ENCODE measurements around the gene ERVFRD-1. TPM values are rescaled to one million over a fixed set of nuclear protein-coding genes. Genes with fewer than 3 reads are reported as not detected.

ERVFRD-1 gene
- total and polyA plus RNA-seq, 2 donors from 2014 or later, result 0.24 to 0.57 TPM

- no peak for FAIRE-seq
- intact Hi-C loops (cut with DNase I), result no loop called here
- no peaks in the 10 kb centered on the region for H3K9me3 ChIP-seq (ENCODE audit: control insufficient read depth in 2 of 3, insufficient read depth in 1 of 3, low read length in 3 of 3)
Measured at GRCh38 chr6:11142296-11143027, 30.9 kb upstream of the ERVFRD-1 start.

DNA sequence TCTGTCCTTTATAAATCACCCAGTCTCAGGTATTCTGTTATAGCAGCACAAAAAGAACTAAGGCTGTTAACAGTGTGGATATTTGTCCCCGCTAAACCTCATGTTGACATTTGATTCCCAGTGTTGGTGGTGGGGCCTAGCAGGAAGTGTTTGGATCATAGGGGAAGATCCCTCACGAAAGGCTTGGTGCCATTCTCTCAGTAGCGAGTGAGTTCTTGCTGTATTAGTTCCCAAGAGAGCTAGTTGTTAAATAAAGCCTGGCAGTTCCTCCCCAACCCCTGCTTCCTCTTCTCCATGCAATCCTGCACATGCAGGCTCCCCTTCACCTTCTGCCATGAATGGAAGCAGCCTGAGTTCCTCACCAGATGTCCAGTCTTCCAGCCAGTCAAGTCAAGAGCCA lies 29.8 kb upstream of the ERVFRD-1 start:
- Histone ChIP-seq H3K27ac (ENCODE audit: low read depth in 2 of 2, low read length in 2 of 2) (no peak overlapping the region), H3K9ac (ENCODE audit: low read length in 3 of 3) (no peak overlapping the region), H3K36me3 (ENCODE audit: control insufficient read depth in 2 of 3, insufficient read depth in 3 of 3, low read length in 3 of 3) (no peaks in the 10 kb centered on the region), H3K4me3 (ENCODE audit: low read length in 3 of 3) (no peak overlapping the region), H3K27me3 (ENCODE audit: control insufficient read depth, insufficient read depth, low read length) (no peaks in the 10 kb centered on the region), H3K4me1 (ENCODE audit: control insufficient read depth in 2 of 3, insufficient read depth in 2 of 3, low read depth in 1 of 3, low read length in 3 of 3) (no peaks in the 10 kb centered on the region), H3K9me3 (ENCODE audit: control insufficient read depth in 2 of 3, insufficient read depth in 1 of 3, low read length in 3 of 3) (no peaks in the 10 kb centered on the region)
- intact Hi-C loops (cut with DNase I), result no loop called here
- DNase-seq (no peak), FAIRE-seq (no peak)
- TF ChIP-seq, protein P1, sequence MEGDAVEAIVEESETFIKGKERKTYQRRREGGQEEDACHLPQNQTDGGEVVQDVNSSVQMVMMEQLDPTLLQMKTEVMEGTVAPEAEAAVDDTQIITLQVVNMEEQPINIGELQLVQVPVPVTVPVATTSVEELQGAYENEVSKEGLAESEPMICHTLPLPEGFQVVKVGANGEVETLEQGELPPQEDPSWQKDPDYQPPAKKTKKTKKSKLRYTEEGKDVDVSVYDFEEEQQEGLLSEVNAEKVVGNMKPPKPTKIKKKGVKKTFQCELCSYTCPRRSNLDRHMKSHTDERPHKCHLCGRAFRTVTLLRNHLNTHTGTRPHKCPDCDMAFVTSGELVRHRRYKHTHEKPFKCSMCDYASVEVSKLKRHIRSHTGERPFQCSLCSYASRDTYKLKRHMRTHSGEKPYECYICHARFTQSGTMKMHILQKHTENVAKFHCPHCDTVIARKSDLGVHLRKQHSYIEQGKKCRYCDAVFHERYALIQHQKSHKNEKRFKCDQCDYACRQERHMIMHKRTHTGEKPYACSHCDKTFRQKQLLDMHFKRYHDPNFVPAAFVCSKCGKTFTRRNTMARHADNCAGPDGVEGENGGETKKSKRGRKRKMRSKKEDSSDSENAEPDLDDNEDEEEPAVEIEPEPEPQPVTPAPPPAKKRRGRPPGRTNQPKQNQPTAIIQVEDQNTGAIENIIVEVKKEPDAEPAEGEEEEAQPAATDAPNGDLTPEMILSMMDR (IDR thresholded peaks at IDR 0.05; ENCODE audit: borderline replicate concordance, extremely low read depth, insufficient read depth), result no peak

More at GRCh38 chr6:11142296-11143027, 30.9 kb upstream of the ERVFRD-1 start:
- TF ChIP-seq, protein P1 (IDR thresholded peaks at IDR 0.05; ENCODE audit: borderline replicate concordance, extremely low read depth, insufficient read depth), result no peak
- Histone ChIP-seq H3K4me1 (ENCODE audit: control insufficient read depth in 2 of 3, insufficient read depth in 2 of 3, low read depth in 1 of 3, low read length in 3 of 3) (no peaks in the 10 kb centered on the region), H3K27me3 (ENCODE audit: control insufficient read depth, insufficient read depth, low read length) (no peaks in the 10 kb centered on the region), H3K4me3 (ENCODE audit: low read length in 3 of 3) (no peak overlapping the region), H3K36me3 (ENCODE audit: control insufficient read depth in 2 of 3, insufficient read depth in 3 of 3, low read length in 3 of 3) (no peaks in the 10 kb centered on the region), H3K27ac (ENCODE audit: low read depth in 2 of 2, low read length in 2 of 2) (no peak overlapping the region), H3K9ac (ENCODE audit: low read length in 3 of 3) (no peak overlapping the region)
- no peak for DNase-seq

DNA sequence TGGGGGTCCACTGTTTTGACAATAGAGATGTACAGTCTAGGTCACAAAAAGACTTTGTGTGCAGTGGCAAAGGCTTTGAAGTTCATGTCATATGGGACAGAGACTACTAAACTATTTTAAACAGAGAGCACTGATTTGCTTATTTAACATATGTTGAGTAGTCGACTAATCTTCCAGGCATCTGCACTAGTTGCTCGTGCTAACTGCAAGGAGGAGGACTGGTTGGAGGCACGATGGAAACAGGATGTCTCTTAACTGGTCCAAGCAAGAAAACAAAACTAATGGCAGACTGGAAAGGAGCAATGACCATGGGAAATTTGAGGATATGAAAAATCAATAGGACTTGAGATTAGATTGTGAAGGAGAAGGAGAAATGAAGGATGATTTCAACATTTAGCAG lies 28.5 kb upstream of the ERVFRD-1 start:
- Histone ChIP-seq H3K9me3 (ENCODE audit: control insufficient read depth in 2 of 3, insufficient read depth in 1 of 3, low read length in 3 of 3) (no peaks in the 10 kb centered on the region), H3K4me1 (ENCODE audit: control insufficient read depth in 2 of 3, insufficient read depth in 2 of 3, low read depth in 1 of 3, low read length in 3 of 3) (no peaks in the 10 kb centered on the region), H3K27me3 (ENCODE audit: control insufficient read depth, insufficient read depth, low read length) (no peaks in the 10 kb centered on the region), H3K4me3 (ENCODE audit: low read length in 3 of 3) (no peak overlapping the region), H3K36me3 (ENCODE audit: control insufficient read depth in 2 of 3, insufficient read depth in 3 of 3, low read length in 3 of 3) (peaks cover 0 to 5% (median 4%) of the 10 kb centered on the region in 3 donors), H3K27ac (ENCODE audit: low read depth in 2 of 2, low read length in 2 of 2) (no peak overlapping the region), H3K9ac (ENCODE audit: low read length in 3 of 3) (no peak overlapping the region)
- TF ChIP-seq, protein P1 (IDR thresholded peaks at IDR 0.05; ENCODE audit: borderline replicate concordance, extremely low read depth, insufficient read depth), result no peak
- intact Hi-C loops (cut with DNase I), result no loop called here
- FAIRE-seq (no peak), DNase-seq (no peak)

Data from kidney (tissue), 14 donors.